Effector memory CD4-positive, alpha-beta T cell (primary cell): ENCODE measurements around the gene DNAH14.

Experiments
- DNase-seq, 3 donors: peaks; one replicate each; pipeline ENCODE4 v3.0.0-alpha.2; 2020
- H3K27ac ChIP-seq: 2 replicates; pipeline ENCODE4 v1.7.0; 2013; ENCODE audit warnings: mild to moderate bottlenecking, low read length, moderate library complexity; ENCODE audit not compliant: insufficient read depth, poor library complexity, severe bottlenecking
- H3K27me3 ChIP-seq: replicated peaks from 2 replicates; pipeline ENCODE4 v1.7.0; 2013; ENCODE audit warnings: mild to moderate bottlenecking, low read length; ENCODE audit not compliant: insufficient read depth, control insufficient read depth, poor library complexity, severe bottlenecking
- H3K36me3 ChIP-seq: 2 replicates; pipeline ENCODE4 v1.7.0; 2013; ENCODE audit warnings: mild to moderate bottlenecking, low read length, moderate library complexity; ENCODE audit not compliant: control insufficient read depth, insufficient read depth
- H3K4me1 ChIP-seq: 2 replicates; pipeline ENCODE4 v1.7.0; 2013; ENCODE audit warnings: low read length, mild to moderate bottlenecking; ENCODE audit not compliant: control insufficient read depth, insufficient read depth, poor library complexity, severe bottlenecking
- H3K4me3 ChIP-seq: 2 replicates; pipeline ENCODE4 v1.7.0; 2013; ENCODE audit warnings: low read length, low read depth, mild to moderate bottlenecking; ENCODE audit not compliant: insufficient read depth, poor library complexity, severe bottlenecking
- H3K9me3 ChIP-seq: 2 replicates; pipeline ENCODE4 v1.7.0; 2013; ENCODE audit warnings: mild to moderate bottlenecking, low read length, moderate library complexity; ENCODE audit not compliant: control insufficient read depth

The DNAH14 gene

DNA sequence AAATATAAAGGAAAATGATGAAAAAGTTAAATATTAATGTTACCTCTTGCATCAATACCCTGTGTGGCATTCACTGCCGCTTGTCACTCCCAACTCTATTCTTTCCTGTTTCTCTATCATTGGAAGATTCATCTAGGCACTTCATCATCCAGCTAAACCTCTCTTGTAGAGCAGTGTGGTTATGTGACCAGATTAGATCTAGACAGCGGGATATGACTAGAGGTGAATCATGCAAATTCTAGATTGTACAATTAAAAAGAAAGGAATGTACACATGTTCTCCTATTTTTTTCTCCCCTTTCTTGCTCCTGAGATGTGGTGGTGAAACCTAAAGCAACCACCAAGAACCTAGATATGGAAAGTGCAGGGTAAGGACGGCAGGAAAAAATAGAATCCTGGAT, 324.3 kb downstream of the DNAH14 start:
- Histone ChIP-seq H3K4me3 (no peak overlapping the region), H3K9me3 (no peaks in the 10 kb centered on the region), H3K36me3 (no peaks in the 10 kb centered on the region), H3K27ac (no peak overlapping the region), H3K4me1 (no peaks in the 10 kb centered on the region), H3K27me3 (no peaks in the 10 kb centered on the region)
- DNase-seq: no peak

DNA sequence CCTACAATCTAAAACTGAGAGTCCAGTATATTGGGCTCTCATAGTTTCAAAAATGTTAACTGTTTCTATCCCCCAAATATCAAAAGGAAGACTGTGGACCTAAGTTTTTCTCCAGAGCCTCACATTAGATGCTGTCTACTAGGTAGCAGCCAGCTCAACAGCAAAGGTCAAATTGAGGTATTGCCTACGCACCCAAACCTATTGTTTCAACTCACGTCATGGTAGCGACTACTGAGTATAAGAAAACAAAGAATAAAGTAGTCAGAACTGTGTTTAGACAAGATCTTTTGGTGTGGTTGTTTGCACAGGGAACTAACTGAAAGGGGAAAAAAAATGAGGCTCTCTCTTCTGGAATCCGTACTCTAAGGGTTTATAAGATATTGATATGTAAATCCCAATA, 325.2 kb downstream of the DNAH14 start:
- Histone ChIP-seq H3K27me3 (no peaks in the 10 kb centered on the region), H3K4me3 (no peak overlapping the region), H3K9me3 (no peaks in the 10 kb centered on the region), H3K36me3 (no peaks in the 10 kb centered on the region), H3K4me1 (no peaks in the 10 kb centered on the region), H3K27ac (no peak overlapping the region)
- no peak for DNase-seq

DNA sequence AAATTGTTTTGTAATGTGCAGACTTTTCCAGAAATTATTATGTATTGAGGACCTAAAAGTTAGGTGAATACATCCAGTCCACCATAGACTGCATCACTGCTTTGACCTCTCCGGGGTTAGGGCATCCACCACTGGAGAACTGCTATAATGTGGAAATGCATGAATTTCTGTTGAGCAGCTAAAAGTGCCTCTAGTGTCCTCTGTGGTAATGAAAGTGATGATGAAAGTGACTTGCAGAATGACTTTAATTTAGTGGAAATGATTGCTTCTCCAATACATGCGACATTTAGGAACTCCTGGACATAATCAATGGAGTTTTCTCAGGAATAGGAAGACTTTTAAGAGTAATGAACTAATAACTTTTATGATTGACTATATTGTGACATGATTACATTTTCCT, 327.6 kb downstream of the DNAH14 start:
- no peak for DNase-seq
- no peak overlapping the region for H3K4me3 ChIP-seq

DNA sequence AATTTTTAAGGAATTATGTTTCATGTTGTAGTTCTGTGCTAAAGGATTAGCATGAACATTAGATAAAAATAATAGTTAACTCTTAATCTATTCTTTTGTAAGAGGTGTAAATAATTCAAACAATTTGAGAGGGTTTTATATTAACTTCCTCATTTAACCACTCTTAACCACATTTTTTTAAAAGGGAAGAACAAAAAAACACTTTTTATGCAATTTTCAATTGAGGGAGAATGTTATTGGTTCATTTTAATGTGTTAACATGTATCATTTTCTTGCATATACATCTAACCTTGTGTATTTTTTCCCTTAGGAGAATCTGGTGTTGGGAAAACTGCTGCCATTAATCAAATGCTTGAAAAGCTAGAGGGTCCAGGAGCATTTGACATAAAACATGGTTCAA, 329.3 kb downstream of the DNAH14 start:
- no peak for DNase-seq
- H3K27ac ChIP-seq: no peak overlapping the region
- no peaks in the 10 kb centered on the region for H3K4me1 ChIP-seq
- H3K36me3 ChIP-seq: no peaks in the 10 kb centered on the region
- no peak overlapping the region for H3K4me3 ChIP-seq
- no peaks in the 10 kb centered on the region for H3K27me3 ChIP-seq
- no peaks in the 10 kb centered on the region for H3K9me3 ChIP-seq

More for the DNA sequence above, 327.6 kb downstream of the DNAH14 start:
- Histone ChIP-seq H3K27ac (no peak overlapping the region), H3K36me3 (no peaks in the 10 kb centered on the region), H3K9me3 (no peaks in the 10 kb centered on the region), H3K27me3 (no peaks in the 10 kb centered on the region), H3K4me1 (no peaks in the 10 kb centered on the region)

DNA sequence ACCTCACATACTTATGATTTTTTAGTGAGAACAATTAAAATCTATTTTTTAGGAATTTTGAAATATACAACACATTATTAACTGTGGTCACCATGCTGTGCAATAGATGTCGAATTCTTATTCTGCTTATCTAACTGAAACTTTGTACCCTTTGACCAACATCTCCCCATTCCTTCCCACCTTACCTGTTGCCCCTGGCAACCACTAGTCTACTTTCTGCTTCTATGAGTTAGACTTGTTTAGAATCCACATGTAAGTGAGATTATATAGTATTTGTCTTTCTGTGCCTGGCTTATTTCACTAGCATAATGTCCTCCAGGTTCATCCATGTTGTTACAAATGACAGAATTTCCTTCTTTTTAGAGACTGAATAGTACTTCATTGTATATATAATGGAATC, 330.1 kb downstream of the DNAH14 start:
- H3K4me1 ChIP-seq: no peaks in the 10 kb centered on the region
- H3K4me3 ChIP-seq: no peak overlapping the region
- H3K27me3 ChIP-seq: no peaks in the 10 kb centered on the region
- DNase-seq: no peak
- H3K9me3 ChIP-seq: no peaks in the 10 kb centered on the region
- no peaks in the 10 kb centered on the region for H3K36me3 ChIP-seq
- no peak overlapping the region for H3K27ac ChIP-seq

DNA sequence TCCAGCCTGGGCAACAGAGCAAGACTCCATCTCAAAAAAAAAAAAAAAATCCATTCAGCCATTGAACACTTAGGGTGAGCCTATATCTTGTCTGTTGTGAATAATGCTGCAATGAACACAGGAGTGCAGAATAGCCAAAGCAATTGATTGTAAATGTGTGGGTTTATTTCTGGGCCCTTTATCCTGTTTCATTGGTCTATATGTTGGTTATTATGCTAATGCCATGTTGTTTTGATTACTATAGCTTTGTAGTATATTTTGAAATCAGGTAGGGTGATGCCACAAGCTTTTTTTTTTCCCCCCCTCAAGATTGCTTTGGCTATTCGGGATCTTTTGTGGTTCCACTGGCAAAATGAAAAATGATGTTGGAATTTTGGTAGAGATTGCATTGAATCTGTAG, 330.8 kb downstream of the DNAH14 start:
- Histone ChIP-seq H3K4me3 (no peak overlapping the region), H3K9me3 (no peaks in the 10 kb centered on the region), H3K4me1 (no peaks in the 10 kb centered on the region), H3K36me3 (no peaks in the 10 kb centered on the region), H3K27me3 (no peaks in the 10 kb centered on the region), H3K27ac (no peak overlapping the region)
- DNase-seq: no peak

DNA sequence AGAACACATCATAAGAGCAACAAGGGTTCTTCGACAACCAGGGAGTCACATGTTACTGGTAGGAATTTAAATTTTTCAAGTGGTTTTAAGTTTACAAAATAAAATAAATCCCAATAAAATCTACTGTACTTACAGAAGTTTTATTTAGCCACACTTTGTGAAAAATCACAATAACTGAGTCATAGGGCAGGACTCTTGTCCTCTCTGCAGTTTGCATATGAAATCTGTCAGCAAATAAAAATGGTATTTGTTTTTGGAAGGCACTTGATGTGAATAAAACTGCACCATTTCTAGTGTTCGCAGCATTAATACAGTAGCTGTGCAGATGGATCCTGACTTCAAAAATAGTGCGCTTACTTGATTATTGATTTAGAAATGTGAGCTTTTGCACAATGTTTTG, 348.0 kb downstream of the DNAH14 start:
- Histone ChIP-seq H3K36me3 (no peaks in the 10 kb centered on the region), H3K4me3 (no peak overlapping the region), H3K9me3 (no peaks in the 10 kb centered on the region), H3K27ac (no peak overlapping the region), H3K27me3 (no peaks in the 10 kb centered on the region), H3K4me1 (no peaks in the 10 kb centered on the region)
- no peak for DNase-seq

DNA sequence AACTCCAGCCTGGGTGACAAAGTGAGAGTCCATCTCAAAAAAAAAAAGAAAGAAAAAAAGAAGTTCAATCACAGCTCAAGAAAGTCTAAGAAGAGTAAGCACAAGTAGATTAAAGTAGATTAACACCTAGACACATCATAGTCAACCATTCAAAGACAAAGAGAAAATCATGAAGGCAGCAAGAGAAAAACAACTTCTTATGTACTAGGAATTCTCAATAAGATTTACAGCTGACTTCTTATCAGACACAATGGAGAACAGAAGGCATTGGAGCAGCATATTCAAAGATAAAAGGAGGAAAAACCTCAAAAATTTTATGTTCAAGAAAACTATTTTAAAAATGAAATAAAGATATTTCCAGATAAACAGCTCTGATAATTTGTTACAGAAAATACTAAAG, 351.1 kb downstream of the DNAH14 start:
- H3K4me3 ChIP-seq: no peak overlapping the region
- no peaks in the 10 kb centered on the region for H3K36me3 ChIP-seq
- H3K4me1 ChIP-seq: no peaks in the 10 kb centered on the region
- no peak for DNase-seq
- no peaks in the 10 kb centered on the region for H3K9me3 ChIP-seq
- H3K27ac ChIP-seq: no peak overlapping the region
- no peaks in the 10 kb centered on the region for H3K27me3 ChIP-seq

DNA sequence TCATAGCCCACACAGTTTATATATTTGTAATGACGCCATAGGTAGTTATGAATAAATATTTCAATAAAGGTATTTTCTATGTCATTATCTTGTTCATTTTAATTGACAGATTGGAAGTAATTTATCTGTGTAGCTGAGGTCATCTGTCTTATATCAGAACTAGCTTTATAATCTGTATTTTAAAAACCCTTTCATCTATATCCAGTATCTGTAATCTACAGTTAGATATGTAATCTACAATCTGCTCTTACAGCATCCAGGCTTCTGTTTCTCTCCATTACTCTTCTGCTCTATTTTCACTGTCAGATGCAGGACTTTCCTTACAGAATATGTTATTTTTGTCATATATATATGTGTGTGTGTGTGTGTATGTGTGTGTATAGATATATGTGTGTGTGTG, 360.8 kb downstream of the DNAH14 start:
- no peaks in the 10 kb centered on the region for H3K36me3 ChIP-seq
- no peak for DNase-seq

DNA sequence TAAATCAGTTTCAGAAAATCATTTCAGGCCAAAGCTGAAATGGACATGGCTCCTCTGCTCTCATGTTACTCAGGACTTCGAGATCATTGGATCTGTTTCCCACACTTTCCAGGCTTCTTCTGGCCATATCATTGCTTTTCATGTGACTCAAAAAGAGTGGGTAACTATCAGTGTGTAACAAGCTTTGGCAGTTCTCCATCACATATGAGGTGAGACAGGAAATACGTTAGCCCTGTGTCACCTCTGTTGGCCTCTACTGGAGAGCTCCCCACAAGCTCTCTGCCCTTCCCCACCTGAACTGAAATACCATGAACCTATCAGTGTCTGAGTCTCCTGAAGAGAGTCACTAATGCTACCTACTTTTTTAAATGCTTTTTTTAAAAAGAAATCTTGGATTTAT, 370.1 kb downstream of the DNAH14 start:
- no peak overlapping the region for H3K27ac ChIP-seq
- no peak overlapping the region for H3K4me3 ChIP-seq
- H3K4me1 ChIP-seq: no peaks in the 10 kb centered on the region
- H3K27me3 ChIP-seq: no peaks in the 10 kb centered on the region
- H3K36me3 ChIP-seq: no peaks in the 10 kb centered on the region
- DNase-seq: no peak
- no peaks in the 10 kb centered on the region for H3K9me3 ChIP-seq

More for the DNA sequence above, 360.8 kb downstream of the DNAH14 start:
- no peak overlapping the region for H3K4me3 ChIP-seq
- no peaks in the 10 kb centered on the region for H3K4me1 ChIP-seq
- H3K9me3 ChIP-seq: peaks cover 3% of the 10 kb centered on the region
- H3K27ac ChIP-seq: no peak overlapping the region
- H3K27me3 ChIP-seq: no peaks in the 10 kb centered on the region

DNA sequence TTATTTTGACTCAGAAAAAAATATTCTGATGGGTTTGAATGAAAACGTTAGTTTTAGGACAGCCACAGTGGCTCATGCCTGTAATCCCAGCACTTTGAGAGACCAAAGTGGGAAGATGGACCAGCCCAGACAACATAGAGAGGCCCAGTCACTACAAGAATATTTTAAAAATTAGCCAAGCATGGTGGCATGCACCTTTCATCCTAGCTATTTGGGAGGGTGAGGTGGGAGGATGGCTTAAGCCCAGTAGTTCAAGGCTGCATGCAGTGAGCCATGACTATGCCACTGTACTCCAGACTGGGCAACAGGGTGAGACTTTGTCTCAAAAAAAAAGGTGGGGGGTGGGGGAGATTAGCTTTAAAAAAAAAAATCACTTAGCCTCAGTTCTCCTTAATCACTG, 370.9 kb downstream of the DNAH14 start:
- Histone ChIP-seq H3K36me3 (no peaks in the 10 kb centered on the region), H3K4me1 (no peaks in the 10 kb centered on the region), H3K9me3 (no peaks in the 10 kb centered on the region), H3K27ac (no peak overlapping the region), H3K4me3 (no peak overlapping the region), H3K27me3 (no peaks in the 10 kb centered on the region)
- no peak for DNase-seq
